Esophagus squamous epithelium (tissue), 5 donors: ENCODE results near the gene CATSPERD. TPM values are rescaled to one million over a fixed set of nuclear protein-coding genes. Genes with fewer than 3 reads are reported as not detected.
"Not testable (repeated sequence)": the region's sequence is repeated elsewhere in the genome, so short reads cannot be mapped to it uniquely, and the experiment has no call there.

Source experiments
- DNase-seq: peaks from one replicate; lab custom pipeline; 2025; lab: John Stamatoyannopoulos, UW
- H3K27ac ChIP-seq, 4 donors: fragments of 200-600 bp; sonication (generic); one replicate each; pipeline ENCODE4 v1.5.1; 2016 to 2019; ENCODE audit warnings: mild to moderate bottlenecking in 1 of 4
- H3K27me3 ChIP-seq, 4 donors: fragments of 200-600 bp; sonication (generic); 1 replicate in 3 of 4; 2 replicates in 1 of 4; pipeline versions ENCODE4 v1.5.1 to v1.6.0; 2017 to 2021; ENCODE audit warnings: antibody characterized with exemption in 1 of 4
- H3K36me3 ChIP-seq, 3 donors: fragments of 200-600 bp; sonication (generic); one replicate each; pipeline ENCODE4 v1.5.1; 2016 to 2019
- H3K4me1 ChIP-seq, 3 donors: fragments of 200-600 bp; sonication (generic); one replicate each; pipeline ENCODE4 v1.5.1; 2017 to 2019
- H3K4me3 ChIP-seq, 4 donors: fragments of 200-600 bp; sonication (generic); 1 replicate in 3 of 4; 2 replicates in 1 of 4; pipeline ENCODE4 v1.5.1; 2016 to 2019; ENCODE audit warnings: mild to moderate bottlenecking in 2 of 4, moderate library complexity in 1 of 4
- H3K9me3 ChIP-seq, 3 donors: fragments of 200-600 bp; sonication (generic); one replicate each; pipeline ENCODE4 v1.5.1; 2016 to 2019
- CTCF ChIP-seq, 6 experiments: fragments of 450-650 bp in 4 of 6; fragments of 200-600 bp in 2 of 6; sonication (generic) in 2 of 6; IDR thresholded peaks; one replicate each; pipeline ENCODE4 v1.5.1; 2016 to 2019; ENCODE audit warnings: antibody characterized with exemption in 6 of 6, mild to moderate bottlenecking in 4 of 6, moderate library complexity in 4 of 6
- POLR2A ChIP-seq, 4 donors: fragments of 450-650 bp; IDR thresholded peaks; one replicate each; pipeline ENCODE4 v1.6.1; 2017; ENCODE audit warnings: antibody characterized with exemption in 4 of 4, mild to moderate bottlenecking in 4 of 4, moderate library complexity in 3 of 4
- WGBS, 2 donors: methylation state at CpG; one replicate each; pipeline ENCODE4 v1.1.5; 2018; 5-methylcytosine and 5-hydroxymethylcytosine counted together
- intact Hi-C: fragments of 100-400 bp; cut with DNase I; formaldehyde crosslinking; loops from one replicate; pipeline ENCODE4 v1.15.0; 2022
- total RNA-seq, 4 donors: library from RNA; depleted of rRNA; stranded (reverse); fragments of >200 nt; gene quantifications; one replicate each; pipeline ENCODE4 v1.1.0, GENCODE V29; 2016
- donor health status: DM: yes; HTN: yes; CAD: no.

The CATSPERD gene
- total RNA-seq, 4 donors from 2014 or later, result 0.19 TPM; not detected in 3

GRCh38 chr19:5686326-5686646 lies 34.2 kb upstream of the CATSPERD start:
- WGBS, 2 donors, result 33 to 61% methylated on average over 2 to 3 of the region's 16 CpGs
- intact Hi-C loops, result loop anchor here (10.0 kb wide), 1 partner anchor 61 kb away; the partner anchor contains the start of genes SAFB and SAFB2
- peak overlapping the region; percentile 76 to 94 (median 92) for H3K27ac ChIP-seq

GRCh38 chr19:5686647-5687359 lies 33.6 kb upstream of the CATSPERD start:
- 0% methylated on average over 13 to 24 of the region's 59 CpGs for WGBS, 2 donors
- Histone ChIP-seq H3K27me3 (no peaks in the 10 kb centered on the region), H3K9me3 (no peaks in the 10 kb centered on the region), H3K4me1 (peaks cover 13 to 45% (median 14%) of the 10 kb centered on the region in 3 donors), H3K36me3 (peaks cover 0 to 5% (median 3%) of the 10 kb centered on the region in 3 donors), H3K4me3 (peak overlapping the region; percentile 45 to 83 (median 64)), H3K27ac (peak overlapping the region; percentile 76 to 94 (median 92))
- intact Hi-C loops, result loop anchor here (10.0 kb wide), 1 partner anchor 62 kb away; the partner anchor contains the start of genes SAFB and SAFB2
- TF ChIP-seq POLR2A (IDR thresholded peaks at IDR 0.05) (no peak), CTCF (IDR thresholded peaks at IDR 0.05) (peak; percentile 79 to 90 (median 83))
- peak; percentile 89 for DNase-seq

More at GRCh38 chr19:5686326-5686646, 34.2 kb upstream of the CATSPERD start:
- no peaks in the 10 kb centered on the region for H3K9me3 ChIP-seq
- no peak for DNase-seq
- H3K4me1 ChIP-seq, result peaks cover 8 to 43% (median 9%) of the 10 kb centered on the region in 3 donors
- H3K27me3 ChIP-seq, result no peaks in the 10 kb centered on the region
- H3K4me3 ChIP-seq, result peak overlapping the region; percentile 45 to 83 (median 64)
- no peaks in the 10 kb centered on the region for H3K36me3 ChIP-seq
- TF ChIP-seq POLR2A (IDR thresholded peaks at IDR 0.05) (no peak), CTCF (IDR thresholded peaks at IDR 0.05) (no peak)

- Histone ChIP-seq H3K4me1 (peaks cover 14 to 53% (median 21%) of the 10 kb centered on the region in 3 donors), H3K9me3 (no peaks in the 10 kb centered on the region), H3K27ac (peak overlapping the region; percentile 76 to 94 (median 92)), H3K36me3 (peaks cover 0 to 12% (median 10%) of the 10 kb centered on the region in 3 donors), H3K4me3 (peak overlapping the region; percentile 45 to 83 (median 64)), H3K27me3 (no peaks in the 10 kb centered on the region)
- TF ChIP-seq POLR2A (IDR thresholded peaks at IDR 0.05), result no peak
- no peak for TF ChIP-seq CTCF (IDR thresholded peaks at IDR 0.05)
- 74 to 86% methylated on average over 7 to 8 of the region's 76 CpGs for WGBS, 2 donors
- intact Hi-C loops, result loop anchor here (10.0 kb wide), 1 partner anchor 63 kb away; the partner anchor contains the start of genes SAFB and SAFB2
- no peak for DNase-seq
These were observed 32.9 kb upstream of the CATSPERD start for GRCh38 chr19:5687360-5688198.

- not testable (repeated sequence) for H3K27me3 ChIP-seq, H3K4me3 ChIP-seq, H3K27ac ChIP-seq, H3K9me3 ChIP-seq, DNase-seq
- H3K4me1 ChIP-seq, result peaks cover 15 to 61% (median 28%) of the 10 kb centered on the region in 3 donors
- 86 to 95% methylated on average over 12 to 13 of the region's 13 CpGs for WGBS, 2 donors
- intact Hi-C loops, result loop anchor here (10.0 kb wide), 1 partner anchor 64 kb away; the partner anchor contains the start of genes SAFB and SAFB2
- H3K36me3 ChIP-seq, result peaks cover 6 to 20% (median 18%) of the 10 kb centered on the region in 3 donors
These were observed 32.1 kb upstream of the CATSPERD start for GRCh38 chr19:5688262-5688881.
